Activated naive CD4-positive, alpha-beta T cell treated with anti-CD3 and anti-CD28 coated beads, Interleukin-2, amount 50 U/mL, for 24 hours (primary cell): ENCODE measurements around the gene HOXC13.

Source experiments
- H3K27ac Mint-ChIP-seq: one replicate; pipeline ENCODE4 v1.8.0; 2021; ENCODE audit warnings: mild to moderate bottlenecking, mixed read lengths
- H3K27me3 Mint-ChIP-seq: one replicate; pipeline ENCODE4 v1.8.0; 2021; ENCODE audit warnings: mixed read lengths
- H3K36me3 Mint-ChIP-seq: one replicate; pipeline ENCODE4 v1.8.0; 2021; ENCODE audit warnings: mixed read lengths
- H3K4me1 Mint-ChIP-seq: one replicate; pipeline ENCODE4 v1.8.0; 2021; ENCODE audit warnings: mixed read lengths
- H3K4me3 Mint-ChIP-seq: one replicate; pipeline ENCODE4 v1.8.0; 2021; ENCODE audit warnings: mild to moderate bottlenecking, mixed read lengths
- H3K9me3 Mint-ChIP-seq: one replicate; pipeline ENCODE4 v1.8.0; 2021; ENCODE audit warnings: mixed read lengths

The HOXC13 gene

GRCh38 chr12:53935383-53936341 lies 3.0 kb upstream of the HOXC13 start:
- Mint-ChIP-seq H3K9me3 (no peaks in the 10 kb centered on the region), H3K4me3 (no peak overlapping the region), H3K4me1 (peaks cover 21% of the 10 kb centered on the region), H3K27ac (no peak overlapping the region), H3K36me3 (no peaks in the 10 kb centered on the region), H3K27me3 (peaks cover 77% of the 10 kb centered on the region)

- peaks cover 2% of the 10 kb centered on the region for H3K36me3 Mint-ChIP-seq
- no peak overlapping the region for H3K4me3 Mint-ChIP-seq
- H3K27me3 Mint-ChIP-seq = peaks cover 79% of the 10 kb centered on the region
- peaks cover 10% of the 10 kb centered on the region for H3K9me3 Mint-ChIP-seq
- H3K4me1 Mint-ChIP-seq = peaks cover 21% of the 10 kb centered on the region
- no peak overlapping the region for H3K27ac Mint-ChIP-seq
Observed at GRCh38 chr12:53937099-53937498, 1.5 kb upstream of the HOXC13 start.

DNA sequence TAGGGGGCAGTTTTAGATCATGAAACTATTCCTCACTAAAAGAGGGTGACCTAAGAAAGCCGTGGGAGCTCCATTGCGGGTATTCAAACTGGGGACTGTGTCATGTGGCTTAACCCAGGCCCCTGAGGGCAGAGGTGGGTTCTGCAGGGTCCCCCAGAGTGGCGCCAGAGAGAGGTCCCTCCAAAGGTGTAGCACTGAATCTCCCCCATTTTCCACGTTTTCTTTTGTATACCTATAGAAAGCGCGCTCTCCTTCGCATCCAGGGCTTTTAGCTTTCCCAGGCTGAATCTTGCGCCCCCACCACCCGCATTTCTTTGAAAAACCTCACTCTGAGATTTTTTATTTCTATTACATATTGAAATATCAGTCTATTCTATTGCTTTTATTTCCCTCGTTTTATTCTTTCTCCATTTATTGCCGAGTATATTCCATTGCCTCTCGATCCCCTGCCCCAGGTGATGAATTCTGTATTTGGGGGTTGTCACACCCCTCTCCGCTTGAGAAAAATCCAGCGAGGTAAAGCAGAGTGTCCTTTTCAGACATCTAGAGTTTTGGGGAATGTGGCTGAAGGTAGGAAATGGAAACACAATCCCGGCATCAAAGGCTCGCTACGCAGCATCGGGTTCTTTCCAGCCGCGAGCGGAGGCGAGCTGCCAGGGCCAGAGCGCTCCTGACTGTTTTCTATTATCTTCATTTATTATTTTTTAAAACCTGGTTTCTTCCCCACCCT lies 870 bp upstream of the HOXC13 start:
- Mint-ChIP-seq H3K36me3 (peaks cover 2% of the 10 kb centered on the region), H3K4me1 (peaks cover 21% of the 10 kb centered on the region), H3K27ac (no peak overlapping the region), H3K4me3 (no peak overlapping the region), H3K9me3 (peaks cover 10% of the 10 kb centered on the region), H3K27me3 (peaks cover 77% of the 10 kb centered on the region)

GRCh38 chr12:53939141-53940108 lies 794 bp downstream of the HOXC13 start:
- Mint-ChIP-seq H3K27ac (no peak overlapping the region), H3K27me3 (peaks cover 74% of the 10 kb centered on the region), H3K9me3 (peaks cover 10% of the 10 kb centered on the region), H3K4me1 (peaks cover 21% of the 10 kb centered on the region), H3K4me3 (no peak overlapping the region), H3K36me3 (peaks cover 4% of the 10 kb centered on the region)

- peaks cover 73% of the 10 kb centered on the region for H3K27me3 Mint-ChIP-seq
- H3K9me3 Mint-ChIP-seq = peaks cover 10% of the 10 kb centered on the region
- H3K27ac Mint-ChIP-seq = no peak overlapping the region
- H3K4me3 Mint-ChIP-seq = no peak overlapping the region
- peaks cover 4% of the 10 kb centered on the region for H3K36me3 Mint-ChIP-seq
- H3K4me1 Mint-ChIP-seq = peaks cover 19% of the 10 kb centered on the region
Observed at GRCh38 chr12:53940443-53941014, 1.9 kb downstream of the HOXC13 start.

GRCh38 chr12:53941187-53941586 lies 2.6 kb downstream of the HOXC13 start:
- H3K36me3 Mint-ChIP-seq = peaks cover 4% of the 10 kb centered on the region
- peaks cover 12% of the 10 kb centered on the region for H3K4me1 Mint-ChIP-seq
- no peak overlapping the region for H3K27ac Mint-ChIP-seq
- peaks cover 10% of the 10 kb centered on the region for H3K9me3 Mint-ChIP-seq
- H3K27me3 Mint-ChIP-seq = peaks cover 72% of the 10 kb centered on the region
- no peak overlapping the region for H3K4me3 Mint-ChIP-seq

- H3K27me3 Mint-ChIP-seq = peaks cover 76% of the 10 kb centered on the region
- H3K9me3 Mint-ChIP-seq = peaks cover 10% of the 10 kb centered on the region
- peaks cover 10% of the 10 kb centered on the region for H3K4me1 Mint-ChIP-seq
- peaks cover 4% of the 10 kb centered on the region for H3K36me3 Mint-ChIP-seq
- H3K27ac Mint-ChIP-seq = no peak overlapping the region
- no peak overlapping the region for H3K4me3 Mint-ChIP-seq
Observed at GRCh38 chr12:53941750-53942149, 3.1 kb downstream of the HOXC13 start.

DNA sequence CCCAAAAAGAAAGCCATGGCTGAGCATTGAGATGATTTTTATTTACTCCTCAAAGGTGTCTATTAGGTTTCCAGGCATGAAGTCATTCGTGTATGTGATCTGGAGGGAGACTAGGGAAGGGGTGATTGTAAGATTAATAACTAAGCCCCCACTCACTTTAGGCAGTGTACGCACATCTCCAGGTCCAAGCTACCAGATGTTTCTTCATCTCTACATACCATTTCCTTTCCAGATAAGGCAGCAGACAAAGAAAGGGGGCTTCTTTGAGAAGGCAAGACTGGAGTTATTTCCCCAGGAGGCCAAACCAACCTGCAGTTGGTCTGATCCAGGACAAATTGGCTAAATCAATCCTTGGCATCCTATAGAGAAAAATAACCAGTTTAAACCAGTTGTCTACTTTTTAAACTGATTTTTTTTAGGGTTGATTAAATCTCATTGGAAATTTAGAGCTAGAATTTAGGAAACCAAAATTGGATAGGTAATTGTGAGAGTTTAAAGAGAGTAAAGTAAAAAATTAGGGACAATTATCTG lies 3.9 kb downstream of the HOXC13 start:
- peaks cover 10% of the 10 kb centered on the region for H3K4me1 Mint-ChIP-seq
- peaks cover 10% of the 10 kb centered on the region for H3K9me3 Mint-ChIP-seq
- H3K27ac Mint-ChIP-seq = no peak overlapping the region
- H3K27me3 Mint-ChIP-seq = peaks cover 71% of the 10 kb centered on the region
- H3K4me3 Mint-ChIP-seq = no peak overlapping the region
- H3K36me3 Mint-ChIP-seq = peaks cover 4% of the 10 kb centered on the region

DNA sequence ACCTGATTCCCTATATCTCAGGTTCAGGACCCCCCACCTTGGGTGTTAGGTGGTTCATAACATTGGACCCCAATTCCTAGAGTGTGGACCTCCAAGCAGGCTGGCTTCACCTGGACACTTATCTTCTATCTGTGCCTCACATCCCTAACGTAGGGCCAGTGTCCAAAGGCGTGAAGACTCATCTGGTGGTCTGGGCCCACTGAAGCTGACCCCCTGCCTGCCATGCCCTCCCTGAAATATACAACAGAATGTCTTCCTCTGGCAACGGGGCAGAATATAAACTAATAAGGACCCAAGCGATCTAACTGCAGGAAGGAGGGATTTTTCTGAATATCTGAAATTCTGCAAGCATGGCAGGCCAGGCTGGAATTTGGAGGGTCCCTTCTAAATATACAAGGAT lies 5.6 kb downstream of the HOXC13 start:
- peaks cover 7% of the 10 kb centered on the region for H3K4me1 Mint-ChIP-seq
- peaks cover 73% of the 10 kb centered on the region for H3K27me3 Mint-ChIP-seq
- H3K9me3 Mint-ChIP-seq = peaks cover 10% of the 10 kb centered on the region
- no peak overlapping the region for H3K27ac Mint-ChIP-seq
- H3K36me3 Mint-ChIP-seq = peaks cover 4% of the 10 kb centered on the region
- no peak overlapping the region for H3K4me3 Mint-ChIP-seq

- H3K4me1 Mint-ChIP-seq = peaks cover 4% of the 10 kb centered on the region
- peaks cover 72% of the 10 kb centered on the region for H3K27me3 Mint-ChIP-seq
- H3K36me3 Mint-ChIP-seq = peaks cover 4% of the 10 kb centered on the region
- no peak overlapping the region for H3K4me3 Mint-ChIP-seq
- peaks cover 10% of the 10 kb centered on the region for H3K9me3 Mint-ChIP-seq
- no peak overlapping the region for H3K27ac Mint-ChIP-seq
Observed at GRCh38 chr12:53944907-53945847, 6.5 kb downstream of the HOXC13 start.

DNA sequence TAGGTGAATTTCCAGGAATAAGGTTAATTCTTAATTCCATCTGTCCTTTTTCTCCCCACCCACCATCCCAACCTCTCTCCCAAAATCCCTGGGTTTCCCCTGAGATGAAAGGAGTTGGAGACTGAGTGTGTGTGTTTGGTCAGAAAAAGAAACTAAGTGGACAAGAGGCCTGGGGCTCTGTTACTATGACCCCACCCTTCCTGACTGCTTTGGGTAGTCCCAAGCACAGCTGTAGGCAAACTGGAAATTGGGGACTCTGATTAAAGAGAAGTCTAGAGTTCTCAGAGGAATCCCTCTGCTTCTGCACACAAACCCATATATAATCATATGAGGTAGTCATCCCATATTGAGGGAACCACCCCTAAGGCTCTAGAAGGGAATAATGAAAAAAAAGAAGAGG lies 9.1 kb downstream of the HOXC13 start:
- Mint-ChIP-seq H3K9me3 (no peaks in the 10 kb centered on the region), H3K4me1 (peaks cover 3% of the 10 kb centered on the region), H3K36me3 (peaks cover 2% of the 10 kb centered on the region), H3K4me3 (no peak overlapping the region), H3K27me3 (peaks cover 71% of the 10 kb centered on the region), H3K27ac (no peak overlapping the region)

GRCh38 chr12:53948650-53949593 lies 10.3 kb downstream of the HOXC13 start:
- Mint-ChIP-seq H3K9me3 (peaks cover 4% of the 10 kb centered on the region), H3K27ac (no peak overlapping the region), H3K4me1 (peaks cover 8% of the 10 kb centered on the region), H3K27me3 (peaks cover 71% of the 10 kb centered on the region), H3K4me3 (no peak overlapping the region), H3K36me3 (no peaks in the 10 kb centered on the region)
